ENCODE measurements around the gene FKBP5.

GRCh38 chr6:35681298-35681697, 7.4 kb downstream of the FKBP5 start:
- TF ChIP-seq EZH2 (IDR thresholded peaks at IDR 0.05; ENCODE audit: low read length, unreplicated experiment): no peak
- no peak for TF ChIP-seq CTCF (conservative IDR thresholded peaks at IDR 0.05; ENCODE audit: low read depth, low read length)

Data from PC-3 (cell line).